Measurements from ENCODE around the gene MEP1A. TPM values are rescaled to one million over a fixed set of nuclear protein-coding genes. Genes with fewer than 3 reads are reported as not detected.

Gene MEP1A
- total and polyA plus RNA-seq, 9 of the 15 experiments (the other 6 are each of a cell fraction or from before 2014, with no cell fraction given) = not detected

- ChIA-PET POLR2A (no interaction called here), CTCF (ENCODE audit: low intra/inter-chr PET ratio) (no interaction called here)
- Histone ChIP-seq H3K4me2 (ENCODE audit: insufficient read depth, low read length) (no peak overlapping the region), H4K20me1 (replicated peaks; ENCODE audit: control insufficient read depth, insufficient read depth, low read length) (no peaks in the 10 kb centered on the region), H3K9me1 (ENCODE audit: control insufficient read depth, insufficient read depth, low read length) (no peaks in the 10 kb centered on the region), H3K4me1 (replicated peaks in 1 of 2; ENCODE audit: control insufficient read depth in 2 of 2, insufficient read depth in 2 of 2, low read length in 2 of 2) (no peaks in the 10 kb centered on the region), H3K79me2 (ENCODE audit: control insufficient read depth, insufficient read depth, low read length) (no peaks in the 10 kb centered on the region), H3K4me3 (no peak overlapping the region), H3K27ac (ENCODE audit: extremely low read depth, low read depth, low read length) (no peak overlapping the region), H3K9me3 (replicated peaks; ENCODE audit: control insufficient read depth, insufficient read depth, low read depth, low read length) (no peaks in the 10 kb centered on the region), H3K27me3 (ENCODE audit: control insufficient read depth in 2 of 2, insufficient read depth in 2 of 2, low read length in 2 of 2) (no peaks in the 10 kb centered on the region), H3K36me3 (ENCODE audit: control insufficient read depth, insufficient read depth, low read length) (no peaks in the 10 kb centered on the region), H2AFZ (ENCODE audit: low read depth, low read length) (no peak overlapping the region), H3K9ac (ENCODE audit: insufficient read depth in 1 of 2, low read depth in 2 of 2, low read length in 2 of 2) (no peak overlapping the region)
- ATAC-seq (no peak), DNase-seq (ENCODE audit: extremely low read depth in 1 of 4, low spot score in 3 of 4) (no peak), FAIRE-seq (no peak)
- no TSS peak for BruUV-seq (replicated peaks)
- intact Hi-C loops (cut with micrococcal nuclease) = no loop called here
- 2% methylated on average over 4 of the region's 4 CpGs for WGBS (ENCODE audit: insufficient coverage, low coverage, missing lambda C conversion rate)
- in situ Hi-C loops (cut with MboI) = no loop called here
- TF ChIP-seq NONO (IDR thresholded peaks at IDR 0.05; ENCODE audit: low read depth in 2 of 2, low read length in 1 of 2) (no peak), RFX7 (CRISPR knock-in tag; IDR thresholded peaks at IDR 0.05) (no peak), ZNF124 (CRISPR knock-in tag; IDR thresholded peaks at IDR 0.05) (no peak)
- TF ChIP-seq, protein P1, sequence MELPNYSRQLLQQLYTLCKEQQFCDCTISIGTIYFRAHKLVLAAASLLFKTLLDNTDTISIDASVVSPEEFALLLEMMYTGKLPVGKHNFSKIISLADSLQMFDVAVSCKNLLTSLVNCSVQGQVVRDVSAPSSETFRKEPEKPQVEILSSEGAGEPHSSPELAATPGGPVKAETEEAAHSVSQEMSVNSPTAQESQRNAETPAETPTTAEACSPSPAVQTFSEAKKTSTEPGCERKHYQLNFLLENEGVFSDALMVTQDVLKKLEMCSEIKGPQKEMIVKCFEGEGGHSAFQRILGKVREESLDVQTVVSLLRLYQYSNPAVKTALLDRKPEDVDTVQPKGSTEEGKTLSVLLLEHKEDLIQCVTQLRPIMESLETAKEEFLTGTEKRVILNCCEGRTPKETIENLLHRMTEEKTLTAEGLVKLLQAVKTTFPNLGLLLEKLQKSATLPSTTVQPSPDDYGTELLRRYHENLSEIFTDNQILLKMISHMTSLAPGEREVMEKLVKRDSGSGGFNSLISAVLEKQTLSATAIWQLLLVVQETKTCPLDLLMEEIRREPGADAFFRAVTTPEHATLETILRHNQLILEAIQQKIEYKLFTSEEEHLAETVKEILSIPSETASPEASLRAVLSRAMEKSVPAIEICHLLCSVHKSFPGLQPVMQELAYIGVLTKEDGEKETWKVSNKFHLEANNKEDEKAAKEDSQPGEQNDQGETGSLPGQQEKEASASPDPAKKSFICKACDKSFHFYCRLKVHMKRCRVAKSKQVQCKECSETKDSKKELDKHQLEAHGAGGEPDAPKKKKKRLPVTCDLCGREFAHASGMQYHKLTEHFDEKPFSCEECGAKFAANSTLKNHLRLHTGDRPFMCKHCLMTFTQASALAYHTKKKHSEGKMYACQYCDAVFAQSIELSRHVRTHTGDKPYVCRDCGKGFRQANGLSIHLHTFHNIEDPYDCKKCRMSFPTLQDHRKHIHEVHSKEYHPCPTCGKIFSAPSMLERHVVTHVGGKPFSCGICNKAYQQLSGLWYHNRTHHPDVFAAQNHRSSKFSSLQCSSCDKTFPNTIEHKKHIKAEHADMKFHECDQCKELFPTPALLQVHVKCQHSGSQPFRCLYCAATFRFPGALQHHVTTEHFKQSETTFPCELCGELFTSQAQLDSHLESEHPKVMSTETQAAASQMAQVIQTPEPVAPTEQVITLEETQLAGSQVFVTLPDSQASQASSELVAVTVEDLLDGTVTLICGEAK (IDR thresholded peaks at IDR 0.05) = peak; percentile 81
- TF ChIP-seq, protein P1 (CRISPR knock-in tag; IDR thresholded peaks at IDR 0.05) = no peak
Observed at GRCh38 chr6:46789434-46790354, 3.5 kb upstream of the MEP1A start.

Measured in K562 (cell line).